ENCODE measurements around the gene SDK2. TPM values are rescaled to one million over a fixed set of nuclear protein-coding genes. Genes with fewer than 3 reads are reported as not detected.

Gene SDK2
- total and polyA plus RNA-seq, 2 of the 8 experiments (the other 6 are each of a cell fraction or from before 2014, with no cell fraction given) = 3.9 to 4.1 TPM

- TF ChIP-seq CTCF (IDR thresholded peaks at IDR 0.05; ENCODE audit: control extremely low read depth in 1 of 3, insufficient read depth in 1 of 3, low read depth in 1 of 3, low read length in 3 of 3) (no peak), KDM5A (IDR thresholded peaks at IDR 0.05; ENCODE audit: low read length) (no peak), SRF (IDR thresholded peaks at IDR 0.05; ENCODE audit: low read depth, low read length) (no peak), SP4 (IDR thresholded peaks at IDR 0.05; ENCODE audit: low read length) (no peak), TCF12 (IDR thresholded peaks at IDR 0.05; ENCODE audit: low read depth, low read length) (0 out of 2 replicates have a peak, but pooled peaks have one; percentile 64), CEBPB (IDR thresholded peaks at IDR 0.05; ENCODE audit: low read depth, low read length) (peak; percentile 91), RAD21 (IDR thresholded peaks at IDR 0.05 in 1 of 2, conservative IDR thresholded peaks at IDR 0.05 in 1 of 2; ENCODE audit: low read depth in 2 of 2, low read length in 2 of 2) (peak in 1 of 2 experiments; percentile 12; a peak in 1 of 4 replicates), JUND (IDR thresholded peaks at IDR 0.05; ENCODE audit: low read length) (peak; percentile 76), CBX8 (IDR thresholded peaks at IDR 0.05; ENCODE audit: borderline replicate concordance, low read depth, low read length) (no peak), SUZ12 (IDR thresholded peaks at IDR 0.05; ENCODE audit: low read length) (no peak), POLR2A (IDR thresholded peaks at IDR 0.05; ENCODE audit: control extremely low read depth in 1 of 2, low read depth in 2 of 2, low read length in 2 of 2) (peak in 1 of 2 experiments; percentile 46; a peak in 1 of 3 replicates), TAF7 (optimal IDR thresholded peaks at IDR 0.05; ENCODE audit: borderline replicate concordance, low read depth, low read length) (peak; percentile 42), KDM1A (IDR thresholded peaks at IDR 0.05; ENCODE audit: borderline replicate concordance, low read length) (no peak), CHD1 (IDR thresholded peaks at IDR 0.05; ENCODE audit: low read depth, low read length) (no peak), SP2 (IDR thresholded peaks at IDR 0.05; ENCODE audit: low read length) (no peak), EGR1 (IDR thresholded peaks at IDR 0.05; ENCODE audit: borderline replicate concordance, low read depth, low read length) (peak; percentile 54; the same call in 1 of the 2 replicates), SIN3A (conservative IDR thresholded peaks at IDR 0.05 in 1 of 2, IDR thresholded peaks at IDR 0.05 in 1 of 2; ENCODE audit: low read depth in 1 of 2, low read length in 2 of 2) (0 out of 4 replicates have a peak, but pooled peaks of 1 of the 2 experiments have one; percentile 45)
Measured at GRCh38 chr17:73342050-73342522, 302.2 kb downstream of the SDK2 start (continued).
